ENCODE measurements around the gene ZMIZ1.
A peak's percentile ranks its signal among the peaks of the same experiment; 100 is the strongest.

Gene ZMIZ1

GRCh38 chr10:79159141-79159651, 90.4 kb downstream of the ZMIZ1 start:
- DNase-seq: no peak

- no peak for DNase-seq
Measured at GRCh38 chr10:79159785-79160184, 91.0 kb downstream of the ZMIZ1 start.

GRCh38 chr10:79160191-79160590, 91.4 kb downstream of the ZMIZ1 start:
- DNase-seq: no peak

- no peak for DNase-seq
Measured at GRCh38 chr10:79161557-79161956, 92.8 kb downstream of the ZMIZ1 start.

GRCh38 chr10:79162022-79162421, 93.3 kb downstream of the ZMIZ1 start:
- no peak for DNase-seq

- DNase-seq: no peak
Measured at GRCh38 chr10:79162861-79163665, 94.3 kb downstream of the ZMIZ1 start.

GRCh38 chr10:79163666-79163975, 94.9 kb downstream of the ZMIZ1 start:
- DNase-seq: no peak

GRCh38 chr10:79164075-79164474, 95.3 kb downstream of the ZMIZ1 start:
- DNase-seq: no peak

- DNase-seq: no peak
Measured at GRCh38 chr10:79165070-79165778, 96.5 kb downstream of the ZMIZ1 start.

- no peak for DNase-seq
Measured at GRCh38 chr10:79166312-79166721, 97.6 kb downstream of the ZMIZ1 start.

GRCh38 chr10:79166741-79167140, 98.0 kb downstream of the ZMIZ1 start:
- DNase-seq: no peak

- no peak for DNase-seq
Measured at GRCh38 chr10:79167537-79167936, 98.8 kb downstream of the ZMIZ1 start.

- DNase-seq: no peak
Measured at GRCh38 chr10:79168210-79168609, 99.4 kb downstream of the ZMIZ1 start.

GRCh38 chr10:79170226-79170752, 101.5 kb downstream of the ZMIZ1 start:
- no peak for DNase-seq

- no peak for DNase-seq
Measured at GRCh38 chr10:79170993-79171392, 102.2 kb downstream of the ZMIZ1 start.

GRCh38 chr10:79171504-79171903, 102.7 kb downstream of the ZMIZ1 start:
- no peak for DNase-seq

GRCh38 chr10:79172881-79173280, 104.1 kb downstream of the ZMIZ1 start:
- no peak for DNase-seq

- no peak for DNase-seq
Measured at GRCh38 chr10:79173582-79174262, 105.0 kb downstream of the ZMIZ1 start.

- DNase-seq: no peak
Measured at GRCh38 chr10:79176052-79176501, 107.3 kb downstream of the ZMIZ1 start.

GRCh38 chr10:79176949-79177602, 108.3 kb downstream of the ZMIZ1 start:
- no peak for DNase-seq

- no peak for DNase-seq
Measured at GRCh38 chr10:79178070-79178576, 109.4 kb downstream of the ZMIZ1 start.

GRCh38 chr10:79178614-79179163, 109.9 kb downstream of the ZMIZ1 start:
- DNase-seq: peak; percentile 72
